Coronary artery (tissue), 2 donors: ENCODE data around the gene GRID2.

Source experiments
- DNase-seq: peaks from one replicate; pipeline ENCODE4 v3.0.0-alpha.2; 2017; ENCODE audit warnings: low spot score
- H3K27ac ChIP-seq, 2 donors: fragments of 200-600 bp; sonication (generic); one replicate each; pipeline ENCODE4 v1.5.1; 2016 to 2019
- H3K4me3 ChIP-seq: fragments of 200-600 bp; sonication (generic); 2 replicates; pipeline ENCODE4 v1.5.1; 2016; ENCODE audit warnings: mild to moderate bottlenecking, moderate library complexity
- TF ChIP-seq, protein P1 (sequence below): fragments of 200-600 bp; sonication (generic); IDR thresholded peaks from one replicate; pipeline ENCODE4 v1.5.1; 2019; ENCODE audit warnings: antibody characterized with exemption

GRID2 gene

DNA sequence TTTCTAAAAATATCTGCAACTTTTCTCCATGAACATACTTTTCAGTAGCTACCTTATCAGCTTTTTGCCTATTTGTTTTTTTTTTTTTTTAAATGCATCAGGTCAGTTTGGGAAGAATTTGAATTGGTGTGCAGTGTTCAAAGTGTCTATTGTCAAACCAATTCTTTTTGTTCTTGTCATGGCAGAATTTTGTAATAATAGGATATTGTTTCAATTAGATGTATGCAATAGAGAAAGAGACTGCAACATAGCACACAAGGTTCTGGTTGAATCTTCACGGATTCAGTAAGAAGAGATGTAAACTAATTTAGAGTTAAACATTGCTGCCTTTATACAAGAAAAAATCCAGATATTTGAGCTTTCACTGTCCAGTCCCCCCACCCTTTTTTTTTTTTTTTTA, 277.1 kb downstream of the GRID2 start:
- Histone ChIP-seq H3K4me3 (no peak overlapping the region), H3K27ac (no peak overlapping the region)
- DNase-seq = no peak
- TF ChIP-seq, protein P1, sequence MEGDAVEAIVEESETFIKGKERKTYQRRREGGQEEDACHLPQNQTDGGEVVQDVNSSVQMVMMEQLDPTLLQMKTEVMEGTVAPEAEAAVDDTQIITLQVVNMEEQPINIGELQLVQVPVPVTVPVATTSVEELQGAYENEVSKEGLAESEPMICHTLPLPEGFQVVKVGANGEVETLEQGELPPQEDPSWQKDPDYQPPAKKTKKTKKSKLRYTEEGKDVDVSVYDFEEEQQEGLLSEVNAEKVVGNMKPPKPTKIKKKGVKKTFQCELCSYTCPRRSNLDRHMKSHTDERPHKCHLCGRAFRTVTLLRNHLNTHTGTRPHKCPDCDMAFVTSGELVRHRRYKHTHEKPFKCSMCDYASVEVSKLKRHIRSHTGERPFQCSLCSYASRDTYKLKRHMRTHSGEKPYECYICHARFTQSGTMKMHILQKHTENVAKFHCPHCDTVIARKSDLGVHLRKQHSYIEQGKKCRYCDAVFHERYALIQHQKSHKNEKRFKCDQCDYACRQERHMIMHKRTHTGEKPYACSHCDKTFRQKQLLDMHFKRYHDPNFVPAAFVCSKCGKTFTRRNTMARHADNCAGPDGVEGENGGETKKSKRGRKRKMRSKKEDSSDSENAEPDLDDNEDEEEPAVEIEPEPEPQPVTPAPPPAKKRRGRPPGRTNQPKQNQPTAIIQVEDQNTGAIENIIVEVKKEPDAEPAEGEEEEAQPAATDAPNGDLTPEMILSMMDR = no peak

DNA sequence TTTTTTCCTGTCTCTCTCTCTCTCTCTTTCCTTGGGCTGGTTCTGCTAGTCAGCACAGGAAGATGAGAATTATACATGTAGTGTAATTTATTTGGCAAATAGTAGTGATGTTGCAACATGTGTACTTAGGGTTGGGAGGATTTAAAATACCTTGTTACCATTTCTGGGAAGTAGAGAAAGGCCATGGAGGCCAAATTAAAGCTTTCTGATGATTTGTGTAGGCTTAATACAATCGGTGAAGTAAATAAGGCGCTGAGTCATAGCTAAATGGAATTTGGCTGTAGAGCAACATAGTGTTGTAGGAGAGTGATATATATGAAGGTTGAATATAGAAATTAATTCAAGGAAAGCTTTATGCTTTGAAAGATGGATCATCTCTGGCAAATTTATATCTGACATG, 295.3 kb downstream of the GRID2 start:
- Histone ChIP-seq H3K4me3 (no peak overlapping the region), H3K27ac (no peak overlapping the region)
- TF ChIP-seq, protein P1 = no peak
- no peak for DNase-seq

DNA sequence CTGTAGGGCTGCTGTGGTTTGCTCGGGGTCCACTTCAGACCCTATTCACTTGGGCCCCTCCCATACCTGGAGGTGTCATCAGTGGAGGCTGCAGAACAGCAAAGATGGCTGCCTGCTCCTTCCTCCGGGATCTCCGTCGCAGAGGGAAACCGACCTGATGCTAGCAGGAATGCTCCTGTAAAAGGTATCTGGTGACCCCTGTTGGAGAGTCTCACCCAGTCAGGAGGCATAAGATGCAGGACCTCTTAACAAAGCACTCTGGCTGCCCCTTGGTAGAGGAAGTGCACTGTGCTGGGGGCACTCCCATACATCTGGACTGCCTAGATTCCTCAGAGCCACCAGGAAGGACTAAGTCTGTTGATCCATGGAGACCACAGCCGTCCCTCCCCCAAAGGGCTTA, 296.9 kb downstream of the GRID2 start:
- TF ChIP-seq, protein P1 = no peak
- DNase-seq = no peak
- Histone ChIP-seq H3K4me3 (no peak overlapping the region), H3K27ac (no peak overlapping the region)

DNA sequence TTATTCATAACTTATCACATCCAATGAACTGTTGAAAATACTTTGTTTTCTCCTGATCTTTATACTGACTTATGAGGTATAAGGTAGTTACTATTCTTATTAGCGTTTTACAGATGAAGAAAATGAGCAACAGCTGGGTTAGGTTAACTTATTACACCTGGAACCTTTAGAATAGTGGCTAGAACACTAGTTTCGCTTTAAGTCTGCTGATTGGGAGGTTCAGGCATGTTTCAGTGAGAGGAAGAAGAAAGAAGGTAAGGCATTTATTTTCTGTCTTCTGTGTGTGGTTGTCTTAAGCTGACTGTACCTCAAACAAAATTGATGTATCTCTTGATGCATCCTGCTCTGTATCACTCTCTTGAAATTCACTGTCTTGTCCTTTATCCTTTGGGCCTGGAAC, 302.5 kb downstream of the GRID2 start:
- TF ChIP-seq, protein P1 = no peak
- no peak for DNase-seq
- Histone ChIP-seq H3K4me3 (no peak overlapping the region), H3K27ac (no peak overlapping the region)

DNA sequence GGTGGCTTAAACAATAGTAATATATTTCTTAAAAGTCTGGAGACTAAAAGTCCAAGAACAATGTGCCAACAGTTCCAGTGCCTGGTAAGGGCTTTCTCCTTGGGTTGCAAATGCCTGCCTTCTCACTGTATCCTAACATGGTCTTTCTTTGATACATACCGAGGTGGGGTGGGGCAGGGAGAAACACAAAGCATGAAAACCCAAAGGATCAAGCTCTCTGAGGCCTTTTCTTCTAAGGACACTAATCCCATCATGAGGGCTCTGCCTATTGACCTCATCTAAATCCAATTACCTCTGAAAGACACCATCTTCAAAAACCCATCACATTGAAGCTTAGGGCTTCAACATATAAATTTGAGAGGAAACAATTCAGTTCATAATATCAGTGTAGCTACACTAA, 311.3 kb downstream of the GRID2 start:
- no peak for DNase-seq
- Histone ChIP-seq H3K4me3 (no peak overlapping the region), H3K27ac (no peak overlapping the region)
- TF ChIP-seq, protein P1 = no peak

DNA sequence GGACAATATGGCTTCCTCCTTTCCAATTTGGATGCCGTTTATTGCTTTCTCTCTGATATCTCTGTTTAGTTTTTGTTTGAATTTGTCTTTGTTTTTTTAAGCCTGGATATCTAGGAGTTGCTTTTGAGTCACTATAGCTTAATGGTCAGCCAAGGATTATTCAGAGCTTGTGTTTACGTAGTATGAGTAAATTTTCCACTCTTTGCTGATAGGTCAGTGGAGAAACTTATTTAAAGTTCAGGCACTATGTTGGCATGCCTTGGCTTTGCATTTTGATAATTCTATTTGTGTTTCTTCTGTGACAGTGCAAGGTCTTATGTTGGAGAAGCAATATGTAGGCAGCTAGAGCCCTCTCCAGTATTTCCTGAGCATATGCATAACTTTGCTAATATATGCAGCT, 315.2 kb downstream of the GRID2 start:
- TF ChIP-seq, protein P1 = no peak
- Histone ChIP-seq H3K27ac (no peak overlapping the region), H3K4me3 (no peak overlapping the region)
- no peak for DNase-seq

DNA sequence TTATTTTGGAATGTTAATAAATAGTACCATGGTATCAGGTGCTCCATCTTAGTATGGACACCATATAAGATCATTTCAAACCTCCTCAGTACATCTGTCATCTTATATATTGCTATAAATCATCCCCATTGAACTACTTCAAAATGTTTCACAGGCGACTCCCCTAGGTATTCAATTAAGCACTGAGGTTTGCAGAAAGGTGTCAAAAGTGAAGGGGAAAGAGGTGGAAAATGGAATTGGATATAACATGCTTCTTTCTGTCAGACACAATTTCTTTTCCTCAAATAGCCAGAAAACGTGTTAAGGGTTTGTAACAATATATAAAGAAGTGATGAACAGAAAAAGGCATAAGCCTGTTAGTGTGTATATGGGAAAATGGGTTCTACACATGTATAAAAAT, 325.5 kb downstream of the GRID2 start:
- TF ChIP-seq, protein P1 = no peak
- no peak for DNase-seq
- Histone ChIP-seq H3K4me3 (no peak overlapping the region), H3K27ac (no peak overlapping the region)
